Measurements from ENCODE around the gene MOB3A. TPM values are rescaled to one million over a fixed set of nuclear protein-coding genes. Genes with fewer than 3 reads are reported as not detected.

Gene MOB3A
- total and polyA plus RNA-seq, 9 of the 15 experiments (the other 6 are each of a cell fraction or from before 2014, with no cell fraction given): 1.1 to 24.1 (median 6.0) TPM

- TF ChIP-seq BRCA1 (IDR thresholded peaks at IDR 0.05) (no peak), BRCA1 (CRISPR knock-in tag; IDR thresholded peaks at IDR 0.05) (no peak), MYC (IDR thresholded peaks at IDR 0.05; ENCODE audit: low read depth, low read length) (peak; percentile 62; the same call in 1 of the 2 replicates), MYC (CRISPR knock-in tag; IDR thresholded peaks at IDR 0.05; ENCODE audit: borderline replicate concordance, low read depth) (no peak), LARP7 (IDR thresholded peaks at IDR 0.05) (0 out of 2 replicates have a peak, but pooled peaks have one; percentile 31), ZBTB8A (IDR thresholded peaks at IDR 0.05; ENCODE audit: partially characterized antibody) (no peak), SMAD1 (IDR thresholded peaks at IDR 0.05; ENCODE audit: low read depth, low read length, partially characterized antibody) (peak; percentile 75), HIVEP1 (CRISPR knock-in tag; IDR thresholded peaks at IDR 0.05) (0 out of 2 replicates have a peak, but pooled peaks have one; percentile 9), HDAC1 (IDR thresholded peaks at IDR 0.05) (peak in 1 of 2 experiments; percentile 94; a peak in 2 of 4 replicates), TCF3 (CRISPR knock-in tag; IDR thresholded peaks at IDR 0.05) (no peak), ZNF263 (CRISPR knock-in tag; IDR thresholded peaks at IDR 0.05; ENCODE audit: borderline replicate concordance) (peak; percentile 100), POLR2A (conservative IDR thresholded peaks at IDR 0.05) (peak; percentile 77), XRCC5 (IDR thresholded peaks at IDR 0.05; ENCODE audit: low read depth, low read length) (no peak), HMG20B (CRISPR knock-in tag; IDR thresholded peaks at IDR 0.05) (no peak), PKNOX1 (IDR thresholded peaks at IDR 0.05) (peak; percentile 88), GTF2A2 (tag; IDR thresholded peaks at IDR 0.05) (0 out of 2 replicates have a peak, but pooled peaks have one; percentile 25), THRAP3 (IDR thresholded peaks at IDR 0.05; ENCODE audit: borderline replicate concordance) (no peak), ATF4 (CRISPR knock-in tag; IDR thresholded peaks at IDR 0.05) (0 out of 2 replicates have a peak, but pooled peaks have one; percentile 6), ZFP1 (CRISPR knock-in tag; IDR thresholded peaks at IDR 0.05) (no peak), HOXB6 (CRISPR knock-in tag; IDR thresholded peaks at IDR 0.05; ENCODE audit: borderline replicate concordance) (no peak), HDAC2 (IDR thresholded peaks at IDR 0.05) (peak; percentile 58; the same call in 1 of the 2 replicates), HDAC3 (IDR thresholded peaks at IDR 0.05; ENCODE audit: borderline replicate concordance, partially characterized antibody) (no peak), ID3 (CRISPR knock-in tag; IDR thresholded peaks at IDR 0.05) (no peak), ID3 (tag; IDR thresholded peaks at IDR 0.05) (0 out of 2 replicates have a peak, but pooled peaks have one; percentile 38), NFATC3 (IDR thresholded peaks at IDR 0.05) (no peak), EP300 (IDR thresholded peaks at IDR 0.05; ENCODE audit: low read length) (peak; percentile 49), ETV1 (tag; conservative IDR thresholded peaks at IDR 0.05; ENCODE audit: low read depth) (peak; percentile 94), HMG20A (CRISPR knock-in tag; conservative IDR thresholded peaks at IDR 0.05) (no peak)
These were observed 39.9 kb downstream of the MOB3A start (continued) for GRCh38 chr19:2055931-2056836.

All from K562 (cell line).